Measurements from ENCODE around the gene PTGES2.

The PTGES2 gene

DNA sequence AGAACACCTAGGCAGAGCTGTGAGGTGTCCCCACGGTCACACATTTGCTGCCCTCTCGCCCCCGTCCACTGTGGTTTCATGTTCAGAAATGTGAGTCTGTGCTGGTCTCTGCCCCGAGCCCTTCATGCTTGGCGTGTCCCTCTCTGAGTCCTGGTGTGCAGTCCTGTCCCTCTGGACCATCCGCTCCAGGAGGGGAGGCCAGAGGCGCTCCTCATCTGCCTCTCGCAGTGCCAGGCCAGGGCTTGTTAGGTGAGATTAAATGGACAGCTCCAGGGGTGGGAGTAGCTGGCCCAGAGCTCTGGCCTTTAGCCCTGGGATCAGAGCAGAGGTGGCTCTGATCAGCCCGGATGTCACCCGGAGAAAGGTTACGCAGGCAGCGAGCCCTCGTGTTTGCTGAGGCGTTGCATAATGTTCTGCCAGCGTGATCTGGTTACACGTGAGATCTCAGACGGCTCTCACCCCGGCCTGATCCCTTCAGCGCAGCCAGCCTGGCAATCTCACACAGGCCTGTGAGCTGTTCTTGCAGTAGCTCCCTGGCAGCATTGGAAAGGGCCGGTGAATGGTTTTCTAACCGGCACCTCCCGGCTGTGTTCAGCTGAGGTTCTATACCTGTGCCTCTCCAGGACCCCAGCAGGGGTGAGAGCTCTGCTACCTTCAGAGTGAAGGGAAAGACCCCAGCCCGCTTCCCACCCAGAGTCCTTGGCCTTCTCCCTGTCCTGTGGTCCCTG is 24.5 kb downstream of the PTGES2 start:
- no peak for DNase-seq (ENCODE audit: low spot score)

DNA sequence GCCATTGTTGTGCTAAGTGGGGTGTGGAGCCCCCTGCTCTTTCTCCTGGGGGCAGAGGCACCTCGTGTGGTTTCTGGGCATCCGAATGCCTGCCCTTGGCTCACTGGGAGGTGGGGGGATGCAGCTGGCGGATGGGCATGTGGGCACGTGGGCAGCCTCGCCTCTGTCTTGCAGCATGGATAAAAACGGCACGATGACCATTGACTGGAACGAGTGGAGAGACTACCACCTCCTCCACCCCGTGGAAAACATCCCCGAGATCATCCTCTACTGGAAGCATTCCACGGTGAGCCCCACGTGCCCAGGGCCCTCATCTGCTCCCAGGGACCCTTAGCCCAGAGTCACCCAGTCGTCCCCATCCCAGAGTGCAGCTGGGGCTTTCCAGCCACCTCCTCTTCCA is 25.3 kb downstream of the PTGES2 start:
- no peak for DNase-seq (ENCODE audit: low spot score)

DNA sequence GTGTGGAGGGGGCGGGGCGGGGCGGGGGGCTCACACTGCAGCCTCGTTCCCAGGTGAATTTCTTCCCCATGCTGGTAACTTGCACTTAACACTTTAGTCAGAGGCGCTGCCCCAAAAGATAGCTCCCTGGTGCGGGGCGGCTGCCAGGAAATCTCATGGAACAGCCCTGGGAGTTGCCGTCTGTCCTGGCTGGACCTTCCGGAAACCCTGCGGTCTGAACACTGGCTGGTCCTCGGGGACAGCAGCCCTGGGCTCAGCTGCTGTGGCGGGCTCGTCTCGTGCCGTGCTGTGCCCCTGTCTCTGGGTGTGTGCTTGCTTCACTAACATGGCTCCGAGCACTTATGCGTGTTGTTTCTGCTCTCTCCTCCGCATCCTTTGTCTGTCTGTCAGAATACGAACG is 25.8 kb downstream of the PTGES2 start:
- DNase-seq (ENCODE audit: low spot score) = no peak

DNA sequence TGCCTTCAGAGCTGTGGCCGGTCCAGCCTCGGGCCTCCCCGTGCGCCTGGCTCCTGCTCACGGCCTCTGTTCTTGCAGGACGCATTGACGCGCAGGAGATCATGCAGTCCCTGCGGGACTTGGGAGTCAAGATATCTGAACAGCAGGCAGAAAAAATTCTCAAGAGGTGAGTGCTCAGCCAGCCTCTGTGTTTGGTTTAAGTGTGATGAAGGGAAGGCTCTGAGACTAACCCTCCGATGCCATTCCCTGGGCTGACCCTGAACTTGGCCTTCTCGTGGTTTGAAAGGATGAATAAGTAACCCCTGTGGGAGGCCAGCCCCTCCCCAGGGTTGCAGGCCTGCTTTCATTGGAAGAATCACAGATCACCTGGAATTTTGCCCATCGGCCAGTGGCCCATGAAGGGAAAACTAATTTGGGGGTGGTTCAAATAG is 26.3 kb downstream of the PTGES2 start:
- no peak for DNase-seq (ENCODE audit: low spot score)

DNA sequence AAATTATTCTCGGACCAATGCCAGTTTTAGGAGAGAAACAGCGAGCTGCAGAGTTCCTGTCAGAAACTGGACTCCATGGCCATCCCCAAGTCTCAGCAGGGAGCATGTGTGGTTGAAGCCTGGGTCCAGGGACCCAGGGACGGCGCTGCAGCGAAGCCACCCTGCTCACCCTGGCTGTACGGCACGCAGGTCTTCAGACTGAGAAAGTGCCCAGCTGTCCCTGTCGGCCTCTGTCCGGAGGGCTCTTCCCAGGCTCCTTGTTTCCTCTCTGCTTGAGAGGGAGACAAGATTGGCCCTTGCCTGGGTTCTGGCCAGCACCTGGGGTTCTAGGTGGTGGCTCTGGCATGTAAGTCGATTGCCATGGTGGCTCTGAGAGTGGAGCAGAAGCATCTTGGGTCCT is 26.9 kb downstream of the PTGES2 start:
- DNase-seq (ENCODE audit: low spot score) = no peak

DNA sequence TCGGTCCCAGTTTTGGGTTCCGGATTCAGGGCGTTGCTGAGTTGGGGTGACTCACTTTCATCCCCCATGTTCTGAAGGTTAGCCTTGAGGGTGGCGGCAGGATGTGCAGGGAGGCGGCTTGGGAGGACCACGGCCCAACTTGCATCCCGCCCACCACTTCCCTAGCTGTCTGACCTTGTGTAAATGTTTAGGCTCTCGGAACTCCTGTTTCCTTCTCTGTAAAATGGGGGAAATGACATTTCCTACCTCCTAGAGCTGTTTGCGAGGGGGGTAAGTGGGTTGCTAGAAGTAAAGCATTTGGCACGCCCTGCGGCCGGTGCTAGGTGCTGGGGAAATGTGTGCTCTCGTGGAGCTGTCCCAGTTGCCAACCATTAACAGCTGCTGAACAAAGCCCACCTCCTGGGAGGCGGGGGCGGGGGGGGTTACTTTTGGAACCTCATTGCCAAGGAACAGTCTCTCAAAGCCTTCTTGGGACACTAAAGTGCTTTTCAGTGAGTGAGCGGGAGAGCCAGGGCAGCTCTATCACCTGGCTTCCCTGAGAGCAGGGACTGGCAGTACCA is 27.5 kb downstream of the PTGES2 start:
- DNase-seq (ENCODE audit: low spot score) = no peak

DNA sequence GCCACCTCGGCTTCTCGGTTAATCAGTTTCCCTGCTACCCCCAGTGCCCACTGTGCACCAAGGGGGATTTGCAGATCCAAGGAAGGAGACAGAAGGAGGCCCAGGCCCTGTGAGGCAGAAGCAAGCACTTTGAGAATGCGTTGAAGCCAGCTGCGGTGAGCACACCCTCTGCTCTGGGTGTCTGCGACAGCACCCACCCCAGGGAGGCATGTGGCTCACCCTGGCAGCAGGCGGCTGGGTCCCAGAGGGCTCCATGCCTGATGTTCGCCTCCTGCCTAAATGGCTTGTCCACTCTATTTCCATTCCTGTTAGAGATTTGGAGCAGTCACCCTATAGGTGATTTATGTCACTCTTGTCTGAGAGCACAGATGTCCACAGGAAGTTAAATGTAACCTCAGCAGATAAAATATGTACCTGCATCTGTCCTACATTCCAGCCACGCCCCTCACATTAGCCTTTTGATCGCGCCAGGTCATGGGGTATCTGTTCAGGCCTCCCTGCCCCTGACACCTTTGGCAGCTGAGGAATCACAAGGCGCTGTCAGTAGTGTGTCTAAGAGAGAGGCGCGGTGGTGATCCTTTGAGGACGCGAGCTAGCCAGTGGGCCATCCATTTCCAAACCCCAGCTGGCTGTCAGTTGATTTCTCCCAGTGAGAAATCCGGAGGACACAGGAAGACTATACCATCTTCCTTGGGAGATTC is 28.1 kb downstream of the PTGES2 start:
- DNase-seq (ENCODE audit: low spot score) = no peak

DNA sequence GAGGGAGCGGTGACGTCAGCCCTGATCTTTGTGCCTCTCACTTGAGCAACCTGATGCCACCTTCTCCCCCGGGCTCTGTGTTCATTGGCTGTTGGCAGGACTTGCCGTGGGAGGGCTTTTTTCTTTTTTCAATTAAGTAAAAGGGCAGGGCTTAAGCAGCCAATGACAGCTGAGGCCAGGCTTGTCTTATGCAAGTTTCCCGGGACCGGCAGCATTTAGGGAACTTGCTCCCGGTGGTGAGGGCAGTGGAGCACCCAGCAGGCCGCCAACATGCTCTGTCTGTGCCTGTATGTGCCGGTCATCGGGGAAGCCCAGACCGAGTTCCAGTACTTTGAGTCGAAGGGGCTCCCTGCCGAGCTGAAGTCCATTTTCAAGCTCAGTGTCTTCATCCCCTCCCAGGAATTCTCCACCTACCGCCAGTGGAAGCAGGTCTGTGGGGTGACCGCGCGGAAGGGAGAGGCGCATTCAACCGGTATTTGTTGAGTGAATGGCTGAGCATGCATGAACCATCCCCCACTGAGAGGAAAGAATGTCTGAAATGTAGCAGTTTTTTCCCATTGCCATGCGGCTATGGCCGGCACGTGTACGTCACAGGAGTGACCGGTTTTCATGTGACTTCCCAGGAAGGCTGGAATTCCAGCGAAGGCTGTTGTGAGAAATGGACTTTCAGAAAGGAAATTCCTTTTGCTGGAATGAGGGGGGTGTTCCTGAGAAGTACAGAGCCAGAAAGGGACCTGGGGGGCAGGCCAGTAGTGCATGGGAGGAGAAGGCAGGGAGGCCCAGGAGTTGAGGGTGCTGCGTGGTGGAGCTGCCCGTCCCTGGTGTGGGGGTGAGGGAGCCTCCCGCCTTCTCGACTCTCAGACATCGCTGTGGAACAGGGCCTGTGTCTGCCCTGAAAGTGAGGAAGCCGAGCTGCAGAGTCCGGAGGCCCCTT is 29.0 kb downstream of the PTGES2 start:
- no peak for DNase-seq (ENCODE audit: low spot score)

DNA sequence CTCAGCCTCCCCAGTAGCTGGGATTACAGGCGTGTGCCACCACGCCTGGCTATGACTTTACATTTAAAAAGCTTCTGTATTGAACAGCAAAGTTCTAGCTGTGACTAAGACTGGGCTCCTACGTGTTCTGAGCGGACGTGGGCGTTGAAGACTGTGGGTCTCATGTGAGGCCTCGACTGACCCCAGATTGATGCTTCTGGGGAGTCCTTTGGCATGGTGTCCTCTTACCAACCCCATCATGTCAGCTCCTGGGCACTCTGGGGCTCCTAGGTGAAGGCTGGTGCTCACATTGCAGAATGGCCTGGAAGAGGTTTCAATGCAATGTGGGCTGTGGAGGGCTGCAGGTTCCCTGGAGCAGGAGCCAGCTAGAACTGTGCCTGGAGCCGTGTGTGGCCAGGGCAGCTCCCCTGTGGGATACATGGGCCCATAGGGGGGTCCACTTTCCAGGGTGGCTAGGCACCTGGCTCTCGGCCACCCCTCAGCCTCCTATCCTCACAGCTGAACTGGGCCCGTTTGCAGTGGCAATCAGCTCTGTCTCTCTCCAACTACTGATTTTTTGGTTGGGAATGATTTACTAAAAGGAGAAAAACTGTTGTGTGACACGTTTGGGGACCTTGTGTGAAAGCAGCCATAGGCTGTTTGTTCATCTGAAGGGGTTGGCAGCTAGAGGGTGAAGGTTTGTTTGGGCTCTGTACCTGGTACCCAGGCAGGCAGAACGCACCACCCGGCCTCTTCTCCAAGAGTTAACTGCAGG is 29.8 kb downstream of the PTGES2 start:
- DNase-seq (ENCODE audit: low spot score) = no peak

DNA sequence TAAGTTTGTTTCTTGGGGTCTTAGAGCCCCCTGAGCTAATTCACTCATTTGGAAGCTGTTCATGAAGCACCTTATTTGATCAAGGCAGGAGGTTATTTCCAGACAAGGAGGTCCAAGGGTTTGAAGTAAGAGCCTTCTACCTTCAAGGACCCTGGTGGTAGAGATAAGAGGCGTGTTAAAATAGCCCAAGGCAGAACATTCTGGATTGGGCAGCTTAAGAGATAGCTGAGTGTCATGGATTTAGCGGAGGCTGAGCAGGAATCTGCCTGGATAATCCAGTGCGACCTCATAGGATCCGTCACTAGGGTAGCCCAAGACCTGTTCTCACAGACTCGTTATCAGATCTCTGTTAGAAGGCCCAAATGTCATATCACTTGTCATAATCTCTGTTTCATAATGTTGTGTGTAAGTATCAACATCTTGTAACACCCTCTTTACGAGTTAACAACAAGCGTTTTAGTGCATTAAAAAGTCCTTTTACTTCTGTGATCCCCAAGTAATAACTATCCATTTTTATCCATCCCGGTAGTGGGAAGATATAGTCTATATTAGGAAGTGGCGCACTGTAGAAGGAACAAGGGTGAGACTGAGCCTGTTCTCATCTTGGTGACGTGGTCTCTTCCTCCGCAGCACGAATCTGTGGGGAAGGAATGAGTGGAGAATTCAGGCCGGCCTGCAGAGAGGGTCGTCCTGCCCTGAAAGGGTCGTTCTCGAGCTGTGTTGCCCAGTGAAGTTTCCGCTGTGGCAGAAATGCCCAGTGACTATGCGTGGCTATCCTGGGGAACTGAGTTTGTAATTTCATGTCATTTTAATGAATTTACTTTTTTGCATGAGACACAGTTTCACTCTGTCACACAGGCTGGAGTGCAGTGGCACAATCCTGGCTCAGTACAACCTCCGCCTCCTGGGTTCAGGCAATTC is 30.7 kb downstream of the PTGES2 start:
- no peak for DNase-seq (ENCODE audit: low spot score)

DNA sequence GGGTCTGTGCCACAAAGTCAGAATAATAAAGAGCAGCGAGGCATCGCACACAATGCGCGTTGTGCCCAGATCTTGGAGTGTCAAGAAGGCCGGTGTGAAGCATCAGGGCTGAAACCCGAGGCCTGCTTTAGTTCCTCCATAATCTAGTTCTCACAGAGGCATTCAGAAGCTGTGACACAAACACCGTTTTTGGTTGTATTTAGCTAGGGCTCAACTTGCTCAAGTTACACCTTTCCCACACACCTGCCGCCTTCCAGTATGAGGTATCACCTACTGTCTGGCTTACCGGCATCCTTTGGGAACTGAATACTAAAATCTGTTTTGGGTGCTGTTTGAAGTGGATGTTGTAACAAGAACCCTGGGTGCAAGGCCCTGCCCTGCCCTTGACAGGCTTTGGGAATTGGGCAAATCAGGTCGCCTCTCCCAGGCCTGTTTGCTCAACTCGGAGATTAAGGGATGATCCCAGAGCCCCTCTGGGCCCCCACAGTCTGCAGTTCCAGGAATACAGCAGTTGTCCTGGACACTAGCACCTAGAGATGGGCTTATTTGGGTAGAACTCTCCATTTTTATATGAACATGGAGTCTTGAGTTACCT is 32.5 kb downstream of the PTGES2 start:
- DNase-seq (ENCODE audit: low spot score) = no peak

DNA sequence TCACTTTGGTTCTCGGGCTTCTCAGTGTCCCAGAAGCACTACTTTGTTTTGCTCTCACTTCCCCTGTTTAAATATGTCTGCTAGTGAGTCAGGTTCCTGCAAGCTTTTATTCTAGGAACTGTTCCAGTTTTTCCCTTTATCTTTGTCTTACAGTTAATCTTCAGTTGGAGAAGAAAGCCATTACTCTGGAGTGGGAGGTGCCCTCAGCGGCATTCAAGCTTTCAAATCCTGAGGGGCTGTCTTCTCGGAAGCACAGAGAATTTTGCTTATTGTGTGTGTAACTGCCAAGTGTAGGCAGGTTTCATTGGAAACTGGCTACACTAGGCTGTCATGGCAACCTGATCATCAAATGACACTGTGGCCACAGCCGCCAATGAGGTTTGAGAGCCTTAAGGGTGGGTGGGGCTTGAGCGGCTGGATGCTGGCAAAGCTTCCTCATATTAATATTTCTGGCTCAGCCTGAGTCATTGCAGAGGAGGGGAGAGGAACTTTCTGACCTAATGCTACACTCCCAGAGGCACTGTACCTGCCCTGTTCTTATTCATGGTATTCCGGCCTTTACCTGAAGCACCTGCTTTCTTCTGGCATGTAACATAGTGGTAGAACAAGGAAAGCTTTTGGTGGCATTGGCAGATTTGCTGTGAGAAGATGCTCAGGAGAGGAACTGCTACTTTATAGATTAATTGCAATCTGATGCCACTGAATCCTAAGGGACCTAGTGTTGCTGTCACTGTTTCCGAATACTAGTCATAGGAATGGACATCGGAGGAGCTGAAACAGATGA is 33.2 kb downstream of the PTGES2 start:
- peak; percentile 85 for DNase-seq (ENCODE audit: low spot score)

DNA sequence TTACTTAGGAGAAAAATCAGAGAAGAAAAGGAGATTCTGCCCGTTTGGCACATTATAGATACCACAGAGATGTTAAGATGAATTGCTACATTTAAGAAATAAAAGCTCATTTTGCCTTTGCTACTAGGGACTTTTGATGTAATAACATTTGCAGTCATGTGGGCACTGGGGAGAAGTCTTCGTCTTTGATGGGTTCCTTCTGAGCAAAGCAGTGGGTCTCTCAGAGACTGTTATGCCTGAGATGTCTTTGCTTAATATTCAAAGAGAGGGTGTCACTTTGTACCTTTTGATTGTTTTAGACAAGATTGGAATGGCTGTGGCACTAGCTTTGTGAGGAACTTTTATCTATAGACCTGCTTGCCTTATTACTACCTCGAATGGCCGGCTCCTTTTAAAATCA is 34.5 kb downstream of the PTGES2 start:
- no peak for DNase-seq (ENCODE audit: low spot score)

DNA sequence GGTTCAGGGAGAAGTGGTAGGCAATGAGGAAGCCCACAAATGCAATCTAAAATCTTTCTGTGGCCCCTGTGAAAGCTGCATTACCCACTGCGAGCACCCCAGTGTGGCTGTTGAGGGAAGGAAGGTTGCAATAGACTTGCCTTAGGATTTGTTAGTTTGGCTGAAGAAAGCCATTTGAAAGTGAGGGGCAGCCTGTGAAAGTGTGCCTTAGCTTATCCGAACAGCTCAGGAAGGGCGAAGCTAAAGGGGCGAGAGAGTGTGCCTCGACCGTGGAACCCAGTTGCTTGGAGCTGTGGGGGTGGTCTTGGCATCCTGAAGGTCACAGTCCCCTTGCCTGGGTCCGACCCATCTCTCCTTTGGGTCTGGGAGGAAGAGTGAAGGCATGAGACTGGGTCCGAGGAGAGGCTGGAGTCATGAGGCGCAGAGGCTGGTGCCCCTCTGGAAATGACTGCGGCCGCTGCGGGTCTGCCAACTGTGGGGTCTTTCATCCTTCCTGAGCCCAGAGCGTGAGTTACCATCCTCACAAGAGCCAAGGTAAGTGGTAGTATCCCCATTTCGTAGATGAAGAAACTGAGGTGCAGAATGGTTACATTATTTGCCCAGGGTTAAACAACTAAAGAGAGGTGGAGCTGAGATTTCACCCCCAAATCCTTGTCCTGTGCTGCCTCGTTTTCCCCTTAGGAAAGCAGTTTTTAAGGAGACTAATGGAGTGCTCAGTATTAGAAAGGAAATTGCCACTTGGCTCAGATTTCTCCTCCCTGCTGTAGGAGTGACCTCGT is 35.1 kb downstream of the PTGES2 start:
- DNase-seq (ENCODE audit: low spot score) = no peak

DNA sequence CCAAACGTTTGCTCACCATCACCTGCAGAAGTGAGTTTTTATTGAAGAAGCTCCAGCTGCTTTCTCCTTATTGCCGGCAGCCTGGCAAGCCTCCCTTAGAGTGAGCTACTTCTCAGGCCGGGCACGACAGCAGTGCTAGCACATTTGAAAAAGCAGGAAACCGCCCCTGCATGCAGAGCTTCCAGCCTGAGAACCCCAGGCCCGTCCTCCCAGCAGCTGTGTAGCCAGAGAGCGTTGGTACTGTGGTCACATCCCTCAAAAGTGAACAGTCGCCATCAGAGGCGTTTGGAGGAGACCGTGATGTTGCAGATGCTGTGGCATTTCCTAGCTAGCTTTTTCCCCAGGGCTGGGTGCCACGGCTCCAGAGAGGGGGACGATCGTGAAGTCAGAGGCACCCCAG is 36.0 kb downstream of the PTGES2 start:
- no peak for DNase-seq (ENCODE audit: low spot score)

DNA sequence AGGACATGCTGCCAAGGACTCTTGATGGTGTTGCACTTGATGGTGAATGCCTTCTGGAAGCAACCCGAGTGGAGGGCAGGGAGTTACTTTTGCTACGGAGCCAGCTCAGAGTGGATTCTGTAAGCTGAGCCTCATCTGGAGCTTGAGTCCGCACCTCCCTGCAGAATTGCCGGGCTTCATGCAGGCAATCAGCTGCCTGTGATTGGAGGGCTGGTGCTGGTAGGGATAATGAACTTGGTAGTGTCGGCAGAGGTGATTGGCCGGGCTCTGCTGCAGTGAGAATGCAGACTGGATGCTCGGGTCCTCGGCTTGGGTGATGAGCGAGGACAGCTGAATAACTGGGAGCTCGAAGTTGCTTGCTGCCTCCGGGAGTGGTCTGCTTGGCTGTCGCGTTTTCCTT is 36.4 kb downstream of the PTGES2 start:
- no peak for DNase-seq (ENCODE audit: low spot score)

DNA sequence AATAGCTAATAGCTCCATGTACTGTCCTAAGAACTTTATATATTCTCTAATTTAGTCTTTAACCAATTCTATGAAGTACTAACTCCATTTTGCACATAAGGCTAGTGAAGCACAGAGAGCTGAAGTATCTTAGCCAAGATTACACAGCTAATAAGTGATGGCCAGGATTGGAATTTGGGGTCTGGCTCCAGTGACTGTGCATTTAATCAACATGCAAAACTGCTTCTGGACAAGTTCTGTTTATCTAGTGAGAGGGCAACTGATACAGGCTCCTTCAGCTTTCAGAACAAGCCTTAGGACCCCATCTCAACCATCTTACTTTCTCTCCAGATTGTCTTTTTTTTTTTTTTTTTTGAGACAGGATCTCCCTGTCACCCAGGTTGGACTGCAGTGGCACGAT is 38.2 kb downstream of the PTGES2 start:
- DNase-seq (ENCODE audit: low spot score) = no peak

DNA sequence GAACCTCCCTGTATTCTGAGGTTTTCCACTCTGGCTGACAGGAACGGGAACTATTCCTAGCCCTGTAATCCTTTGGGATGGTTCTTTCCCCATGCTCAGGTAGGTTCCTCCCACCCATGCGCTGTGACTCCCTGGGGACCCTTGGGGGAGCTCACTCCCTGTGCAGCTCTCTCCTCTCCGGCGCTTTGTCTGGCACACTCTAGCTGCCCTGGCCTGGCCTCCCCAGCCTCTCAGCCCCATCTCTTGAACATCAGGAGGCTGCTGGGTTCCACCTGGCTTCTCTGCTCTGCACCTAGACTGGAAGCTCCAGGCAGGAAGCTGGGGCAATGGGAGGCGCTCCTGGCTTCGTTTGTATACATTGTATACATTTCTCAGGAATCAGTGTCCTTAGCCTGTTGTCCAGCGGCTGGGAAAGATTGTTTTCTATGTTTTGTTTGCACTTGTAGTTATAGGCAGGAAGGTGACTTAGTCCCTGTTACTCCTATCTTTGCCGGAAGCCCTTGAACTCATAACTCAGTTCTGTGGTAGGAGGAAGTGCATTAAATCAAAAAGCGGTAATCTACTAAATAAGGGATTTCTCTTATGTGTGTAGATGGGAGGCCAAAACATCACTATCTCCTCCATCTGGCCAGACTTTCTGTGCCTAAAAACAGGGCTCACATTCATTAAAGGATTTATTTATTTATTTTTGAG is 39.1 kb downstream of the PTGES2 start:
- DNase-seq (ENCODE audit: low spot score) = no peak

Measured in germinal center (tissue), 1 donor.